RWPE2 (cell line): ENCODE results near the gene RNH1.
A peak's percentile ranks its signal among the peaks of the same experiment; 100 is the strongest.

Experiments
- ATAC-seq: fragments of 200-7000 bp; cut with Tn5 transposase; 3 replicates; pipeline ENCODE4 v1.9.1; 2021; ENCODE audit warnings: low read depth
- DNase-seq: peaks from one replicate; pipeline ENCODE4 v3.0.0-alpha.2; 2020; ENCODE audit warnings: low spot score
- H3K27ac ChIP-seq: fragments of 450-650 bp; 2 replicates; pipeline ENCODE4 v1.5.1; 2017; ENCODE audit warnings: mild to moderate bottlenecking; ENCODE audit not compliant: poor library complexity, severe bottlenecking
- H3K27me3 ChIP-seq: fragments of 250-450 bp; sonication (Bioruptor Pico); 2 replicates; pipeline ENCODE4 v1.5.1; 2021; ENCODE audit warnings: mild to moderate bottlenecking, moderate library complexity; ENCODE audit not compliant: insufficient read depth, poor library complexity, severe bottlenecking
- H3K36me3 ChIP-seq: fragments of 250-450 bp; sonication (Bioruptor Pico); 2 replicates; pipeline ENCODE4 v1.5.1; 2020; ENCODE audit warnings: low read depth, mild to moderate bottlenecking, moderate library complexity
- H3K4me1 ChIP-seq: fragments of 250-450 bp; sonication (Bioruptor Pico); 2 replicates; pipeline ENCODE4 v1.5.1; 2021; ENCODE audit warnings: mild to moderate bottlenecking, moderate library complexity; ENCODE audit not compliant: insufficient read depth, poor library complexity, severe bottlenecking
- H3K4me3 ChIP-seq: fragments of 250-450 bp; sonication (Bioruptor Pico); 2 replicates; pipeline ENCODE4 v1.5.1; 2021; ENCODE audit warnings: mild to moderate bottlenecking, moderate library complexity; ENCODE audit not compliant: severe bottlenecking
- H3K9me3 ChIP-seq: fragments of 250-450 bp; sonication (Bioruptor Pico); 2 replicates; pipeline ENCODE4 v1.5.1; 2021; ENCODE audit warnings: mild to moderate bottlenecking, moderate library complexity; ENCODE audit not compliant: severe bottlenecking
- CTCF ChIP-seq: fragments of 450-650 bp; IDR thresholded peaks from one replicate; pipeline ENCODE4 v1.5.1; 2017; ENCODE audit warnings: mild to moderate bottlenecking, moderate library complexity; ENCODE audit not compliant: poor library complexity, severe bottlenecking

Gene RNH1

GRCh38 chr11:541433-541885, 34.4 kb upstream of the RNH1 start:
- no peak for TF ChIP-seq CTCF
- Histone ChIP-seq H3K27me3 (no peaks in the 10 kb centered on the region), H3K36me3 (no peaks in the 10 kb centered on the region), H3K9me3 (no peaks in the 10 kb centered on the region), H3K4me1 (no peaks in the 10 kb centered on the region), H3K27ac (no peak overlapping the region), H3K4me3 (no peak overlapping the region)
- ATAC-seq (no peak), DNase-seq (no peak)

DNA sequence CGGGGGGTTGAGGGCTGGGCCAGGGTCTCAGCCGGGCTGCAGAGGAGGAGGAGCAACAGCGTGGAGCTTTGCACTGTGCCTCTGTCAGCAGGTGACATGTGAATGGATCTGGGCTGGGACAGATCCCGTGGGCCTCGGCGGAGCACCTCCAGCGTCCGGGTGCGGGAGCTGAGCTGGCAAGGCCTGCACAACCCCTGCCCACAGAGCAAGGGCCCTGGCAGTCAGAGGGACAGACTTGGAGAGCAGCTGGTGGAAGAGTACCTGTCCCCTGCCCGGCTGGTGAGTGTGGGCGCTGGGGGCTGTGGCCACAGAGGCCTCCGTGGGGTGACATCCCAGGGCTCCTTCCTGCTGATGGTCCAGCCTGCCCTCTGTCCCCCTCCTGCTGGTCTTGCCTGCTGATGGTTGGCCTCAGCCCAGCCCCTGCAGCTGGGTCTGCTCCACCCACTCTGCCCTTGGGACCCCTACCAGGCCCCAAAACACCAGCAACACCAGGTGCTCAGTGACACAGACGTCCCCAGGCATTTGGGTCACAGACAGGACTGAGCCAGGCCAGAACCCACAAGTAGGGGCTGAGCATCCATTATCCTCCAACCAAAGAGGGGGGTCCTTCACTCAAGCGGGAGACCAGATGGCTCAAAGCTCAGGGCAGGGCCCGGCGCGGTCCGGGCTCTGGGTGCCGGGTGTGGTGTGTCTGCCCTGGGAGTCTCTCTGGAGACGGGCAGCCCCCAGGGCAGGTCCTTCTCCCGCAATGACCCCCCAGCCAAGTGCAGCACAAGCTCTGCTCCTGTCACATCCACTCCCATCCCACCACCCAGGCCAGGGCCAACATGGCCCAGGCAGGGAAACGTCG, 33.8 kb upstream of the RNH1 start:
- Histone ChIP-seq H3K4me3 (no peak overlapping the region), H3K4me1 (no peaks in the 10 kb centered on the region), H3K27ac (no peak overlapping the region), H3K9me3 (no peaks in the 10 kb centered on the region), H3K36me3 (no peaks in the 10 kb centered on the region), H3K27me3 (no peaks in the 10 kb centered on the region)
- peak; percentile 69 for DNase-seq
- ATAC-seq = no peak
- no peak for TF ChIP-seq CTCF

DNA sequence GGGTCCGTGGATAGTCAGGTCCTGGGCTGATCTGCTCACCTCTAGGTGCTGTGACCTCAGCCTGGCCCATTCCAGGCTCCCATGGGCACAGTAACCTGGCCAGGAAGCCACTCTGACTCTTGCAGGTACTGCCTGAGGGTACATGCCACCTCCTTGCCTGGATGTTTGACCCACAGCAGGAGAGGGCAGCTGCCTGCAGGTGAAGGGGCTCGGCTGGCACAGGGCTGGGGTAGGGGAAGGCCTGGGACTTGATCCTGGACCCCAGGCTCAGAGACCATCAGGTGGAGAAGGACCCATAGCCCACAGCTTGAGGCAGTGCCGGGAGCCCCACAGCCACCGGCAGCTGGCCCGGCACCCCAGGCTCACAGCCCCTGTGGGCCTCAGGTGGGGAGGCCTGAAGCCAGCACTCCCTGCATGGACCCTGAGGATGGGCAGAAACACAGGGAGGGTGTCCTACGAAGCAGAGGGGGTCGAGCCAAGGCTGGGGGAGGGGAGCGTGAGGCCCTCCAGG, 33.0 kb upstream of the RNH1 start:
- Histone ChIP-seq H3K36me3 (no peaks in the 10 kb centered on the region), H3K4me3 (no peak overlapping the region), H3K27me3 (no peaks in the 10 kb centered on the region), H3K27ac (no peak overlapping the region), H3K9me3 (no peaks in the 10 kb centered on the region), H3K4me1 (no peaks in the 10 kb centered on the region)
- DNase-seq (no peak), ATAC-seq (no peak)
- no peak for TF ChIP-seq CTCF

DNA sequence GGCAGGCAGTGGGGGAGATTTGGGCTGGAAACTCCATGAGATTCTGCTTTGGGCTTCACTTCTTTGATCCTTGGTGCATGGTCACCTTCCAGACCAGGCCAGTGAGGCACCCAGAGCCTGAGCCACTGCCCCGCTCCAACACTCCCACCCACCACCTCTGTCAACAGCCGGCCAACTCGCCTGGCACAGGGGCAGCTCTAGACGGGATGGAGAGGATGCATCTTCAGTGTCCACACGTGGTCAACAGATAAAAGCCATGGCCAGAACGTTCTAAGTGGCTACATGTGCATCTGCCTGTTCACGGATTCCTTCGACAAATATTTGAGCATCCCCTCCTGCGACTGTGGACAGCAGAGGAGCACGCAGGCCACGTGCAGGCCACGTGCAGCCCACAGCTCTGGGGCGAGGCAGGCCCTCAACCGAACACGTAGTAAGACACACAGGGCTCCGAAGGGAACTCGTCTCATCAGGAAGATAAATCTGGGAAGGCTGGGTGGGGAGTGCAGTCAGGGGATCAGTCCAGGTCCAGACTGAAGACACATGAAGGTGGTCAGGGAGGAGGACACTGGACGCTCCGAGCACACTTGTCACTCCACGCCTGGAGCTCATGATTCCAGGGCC, 31.5 kb upstream of the RNH1 start:
- DNase-seq (no peak), ATAC-seq (no peak)
- no peak overlapping the region for H3K27ac ChIP-seq
- no peak overlapping the region for H3K4me3 ChIP-seq
- H3K36me3 ChIP-seq = peaks cover 9% of the 10 kb centered on the region
- no peak for TF ChIP-seq CTCF
- no peaks in the 10 kb centered on the region for H3K9me3 ChIP-seq
- H3K4me1 ChIP-seq = no peaks in the 10 kb centered on the region
- no peaks in the 10 kb centered on the region for H3K27me3 ChIP-seq
